DLD1 (cell line): Measurements from ENCODE around the gene KIF5B.

ENCODE experiments used
- in situ Hi-C: cut with HindIII; loops from 2 replicates; pipeline ENCODE4 v1.10.0; 2017; ENCODE audit warnings: low sequenced_read_pairs

The KIF5B gene

DNA sequence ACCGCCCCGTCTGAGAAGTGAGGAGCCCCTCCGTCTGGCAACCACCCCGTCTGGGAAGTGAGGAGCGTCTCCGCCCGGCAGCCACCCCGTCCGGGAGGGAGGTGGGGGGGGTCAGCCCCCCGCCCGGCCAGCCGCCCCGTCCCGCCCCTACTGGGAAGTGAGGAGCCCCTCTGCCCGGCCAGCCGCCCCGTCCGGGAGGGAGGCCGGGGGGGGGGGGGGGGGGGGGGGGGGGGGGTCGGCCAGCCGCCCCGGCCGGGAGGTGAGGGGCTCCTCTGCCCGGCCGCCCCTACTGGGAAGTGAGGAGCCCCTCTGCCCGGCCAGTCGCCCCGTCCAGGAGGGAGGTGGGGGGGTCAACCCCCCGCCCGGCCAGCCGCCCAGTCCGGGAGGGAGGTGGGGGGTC is 86.4 kb downstream of the KIF5B start:
- in situ Hi-C loops: loop anchor here (25.0 kb wide), 1 partner anchor 133 kb away; no protein-coding TSS in a partner anchor

DNA sequence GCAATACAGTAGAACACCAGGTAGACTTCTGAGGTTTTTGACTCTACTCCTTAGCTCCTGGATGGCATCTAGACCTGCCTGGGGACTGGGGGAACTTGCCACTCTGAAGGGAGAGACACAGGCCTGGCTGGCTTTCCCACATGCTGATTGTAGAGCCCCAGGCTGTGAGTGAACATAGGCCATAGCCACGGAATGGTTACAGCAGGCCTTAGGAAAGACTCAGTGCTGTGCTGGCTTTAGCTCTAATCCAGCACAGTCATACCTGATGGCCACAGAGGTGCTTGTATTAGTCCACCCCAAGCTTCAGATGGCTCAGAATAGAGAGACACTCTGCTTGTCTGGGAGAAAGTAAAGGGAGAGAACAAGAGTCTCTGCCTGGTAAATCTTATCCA is 92.6 kb downstream of the KIF5B start:
- in situ Hi-C loops: loop anchor here (25.0 kb wide), 1 partner anchor 126 kb away; no protein-coding TSS in a partner anchor

DNA sequence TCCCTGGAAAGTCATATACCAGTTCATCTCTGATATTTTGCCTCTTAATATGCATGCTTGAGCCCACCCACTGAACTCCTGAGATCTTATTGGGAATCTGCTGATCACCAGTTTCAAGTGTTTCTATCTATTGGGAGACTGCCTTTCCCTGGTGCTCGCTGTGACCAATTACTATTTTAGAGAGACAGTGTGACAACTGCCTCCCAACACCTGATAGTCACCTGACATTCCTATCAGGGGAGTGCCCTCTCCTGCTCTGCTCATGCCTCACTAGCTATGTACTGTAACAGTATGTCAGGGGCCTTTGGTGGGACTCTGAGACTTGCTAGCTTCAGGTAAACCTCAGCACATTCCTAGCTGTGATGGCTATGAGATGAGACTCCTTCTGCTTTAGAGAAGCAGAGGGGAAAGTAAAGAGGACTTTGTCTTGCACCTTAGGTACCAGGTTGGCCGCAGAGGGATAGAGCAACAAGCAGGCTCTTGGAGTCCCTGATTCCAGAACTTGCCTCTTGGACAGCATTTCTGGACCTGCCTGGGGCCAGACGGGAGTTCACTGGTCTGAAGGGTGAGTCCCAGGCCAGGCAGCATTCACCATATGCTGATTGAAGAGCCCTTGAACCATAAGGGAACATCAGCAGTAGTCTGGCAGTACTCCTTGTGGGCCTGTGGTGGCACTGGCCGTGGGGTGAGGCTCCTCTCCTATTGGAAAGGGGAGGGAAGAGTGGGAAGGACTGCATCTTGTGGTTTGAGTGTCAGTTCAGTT is 93.2 kb downstream of the KIF5B start:
- in situ Hi-C loops: loop anchor here (25.0 kb wide), 1 partner anchor 126 kb away; no protein-coding TSS in a partner anchor

- in situ Hi-C loops: loop anchor here (25.0 kb wide), 1 partner anchor 124 kb away; no protein-coding TSS in a partner anchor
Measured at GRCh38 chr10:31961277-31962074, 94.7 kb downstream of the KIF5B start.

DNA sequence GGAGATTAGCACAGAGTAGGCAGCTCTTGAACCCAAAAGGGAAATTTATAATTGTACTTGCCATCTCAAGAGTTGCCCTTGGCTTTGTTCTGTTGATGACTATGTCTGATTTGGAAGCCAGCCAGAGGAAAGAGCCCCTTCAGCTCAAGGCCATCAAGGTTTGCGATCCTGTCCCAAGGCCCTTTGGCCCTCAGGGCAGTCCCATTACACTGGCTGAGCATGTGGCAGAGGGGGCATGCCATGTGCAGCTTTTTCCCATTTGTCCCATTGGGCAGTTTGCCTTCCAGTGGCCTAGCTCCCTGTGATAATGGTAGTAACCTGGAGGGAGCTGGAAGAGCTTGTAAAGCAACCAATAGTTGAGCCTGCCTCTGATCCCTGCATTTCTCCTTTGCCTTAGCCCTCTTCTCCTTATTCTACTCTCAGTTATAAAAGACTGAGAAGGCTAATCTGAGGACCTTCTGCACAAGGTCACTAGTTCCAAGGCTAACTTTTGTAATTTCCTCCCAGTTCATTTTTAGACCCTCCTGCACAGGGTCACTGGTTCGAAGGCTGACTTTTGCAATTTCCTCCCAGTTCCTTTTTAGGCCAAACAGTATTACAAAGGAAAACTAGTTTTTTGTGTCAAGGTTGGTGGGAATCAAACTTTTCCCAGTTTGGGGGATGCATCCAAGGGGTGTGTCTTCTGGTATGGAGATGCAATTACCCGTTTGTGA is 96.6 kb downstream of the KIF5B start:
- in situ Hi-C loops: loop anchor here (10.0 to 25.0 kb wide), 2 partner anchors 75 to 122 kb away; no protein-coding TSS in a partner anchor
